SK-N-SH (cell line): ENCODE data around the gene BMPR1A. TPM values are rescaled to one million over a fixed set of nuclear protein-coding genes. Genes with fewer than 3 reads are reported as not detected.

ENCODE experiments used
- CTCF ChIA-PET: fragments of 300-600, 350-600 bp; formaldehyde crosslinking; extraction: SDS; loops from one replicate; lab custom pipeline; 2021; lab: Yijun Ruan, JAX
- POLR2A ChIA-PET: fragments of 350-600 bp; sonication (Branson Sonifier 250); formaldehyde crosslinking; extraction: SDS; loops from one replicate; lab custom pipeline; 2020; ENCODE audit warnings: antibody characterized with exemption, inconsistent platforms; lab: Yijun Ruan, JAX
- DNase-seq: peaks from one replicate; pipeline ENCODE4 v3.0.0; 2012
- H2AFZ ChIP-seq: fragments of 200-600 bp; sonication (generic); 2 replicates; pipeline ENCODE4 v1.8.1; 2016; ENCODE audit warnings: antibody characterized with exemption, mild to moderate bottlenecking, low read depth
- H3F3A ChIP-seq: fragments of 200-600 bp; sonication (generic); replicated peaks from 2 replicates; pipeline ENCODE3; 2016; ENCODE audit warnings: antibody characterized with exemption, mild to moderate bottlenecking; ENCODE audit not compliant: insufficient read depth
- H3K27ac ChIP-seq, 2 experiments: fragments of 200-500 bp in 1 of 2; fragments of 200-600 bp in 1 of 2; sonication (Bioruptor generic) in 1 of 2; sonication (generic), shearing (Covaris generic) in 1 of 2; 2 replicates each; pipeline versions ENCODE4 v1.5.1 to v1.6.1; 2014 to 2016; ENCODE audit warnings: low read depth in 2 of 2, inconsistent platforms in 1 of 2, low read length in 1 of 2, mild to moderate bottlenecking in 1 of 2, mixed read lengths in 1 of 2
- H3K27me3 ChIP-seq: fragments of 200-600 bp; sonication (generic), shearing (Covaris generic); 2 replicates; pipeline ENCODE4 v1.6.1; 2016; ENCODE audit warnings: mixed run types; ENCODE audit not compliant: insufficient read depth
- H3K36me3 ChIP-seq, 2 experiments: fragments of 200-500 bp in 1 of 2; fragments of 200-600 bp in 1 of 2; sonication (Bioruptor generic) in 1 of 2; sonication (generic) in 1 of 2; replicated peaks in 1 of 2; 2 replicates each; pipeline versions ENCODE3 to v1.5.1; 2014 to 2016; ENCODE audit warnings: low read length in 1 of 2, mild to moderate bottlenecking in 1 of 2; ENCODE audit not compliant: insufficient read depth in 2 of 2, control insufficient read depth in 1 of 2
- H3K4me1 ChIP-seq, 2 experiments: fragments of 200-500 bp in 1 of 2; fragments of 200-600 bp in 1 of 2; sonication (Bioruptor generic) in 1 of 2; sonication (generic), shearing (Covaris generic) in 1 of 2; 2 replicates each; pipeline versions ENCODE4 v1.5.1 to v1.6.1; 2014 to 2016; ENCODE audit warnings: low read depth in 1 of 2, low read length in 1 of 2, mixed run types in 1 of 2; ENCODE audit not compliant: insufficient read depth in 2 of 2, control insufficient read depth in 1 of 2
- H3K4me2 ChIP-seq: fragments of 200-600 bp; sonication (generic), shearing (Covaris generic); 2 replicates; pipeline ENCODE4 v1.6.1; 2017; ENCODE audit warnings: mixed run types
- H3K4me3 ChIP-seq, 2 experiments: fragments of 200-500 bp in 1 of 2; fragments of 200-600 bp in 1 of 2; sonication (Bioruptor generic) in 1 of 2; sonication (generic), shearing (Covaris generic) in 1 of 2; 2 replicates each; pipeline versions ENCODE4 v1.5.1 to v1.8.1; 2014 to 2016; ENCODE audit warnings: low read depth in 2 of 2, inconsistent platforms in 1 of 2, low read length in 1 of 2, mild to moderate bottlenecking in 1 of 2, mixed read lengths in 1 of 2, moderate library complexity in 1 of 2
- H3K79me2 ChIP-seq: fragments of 200-600 bp; sonication (generic); 2 replicates; pipeline ENCODE4 v1.8.1; 2017; ENCODE audit warnings: mild to moderate bottlenecking; ENCODE audit not compliant: insufficient read depth
- H3K9ac ChIP-seq: fragments of 200-600 bp; sonication (generic); 2 replicates; pipeline ENCODE4 v1.6.1; 2017; ENCODE audit warnings: mixed run types
- H3K9me2 ChIP-seq: fragments of 200-600 bp; sonication (generic); 2 replicates; pipeline ENCODE4 v1.6.1; 2017; ENCODE audit warnings: mixed run types
- H3K9me3 ChIP-seq: fragments of 200-600 bp; sonication (generic); 2 replicates; pipeline ENCODE4 v1.6.1; 2017; ENCODE audit warnings: mixed run types, mild to moderate bottlenecking, moderate library complexity
- H4K20me1 ChIP-seq: fragments of 200-600 bp; sonication (generic); 2 replicates; pipeline ENCODE4 v1.6.1; 2017; ENCODE audit warnings: mild to moderate bottlenecking, mixed run types; ENCODE audit not compliant: insufficient read depth
- CTCF ChIP-seq: fragments of 200-600 bp; sonication (generic); IDR thresholded peaks from 2 replicates; pipeline ENCODE4 v1.6.1; 2017; ENCODE audit warnings: antibody characterized with exemption, mild to moderate bottlenecking, moderate library complexity
- EZH2phosphoT487 ChIP-seq: fragments of 200-600 bp; sonication (generic); IDR thresholded peaks from 2 replicates; pipeline ENCODE4 v1.6.1; 2017; ENCODE audit warnings: low read depth, mixed run types, mild to moderate bottlenecking, antibody characterized with exemption, moderate library complexity, borderline replicate concordance
- GABPA ChIP-seq: IDR thresholded peaks from 2 replicates; pipeline ENCODE4 v1.4.0; 2012; ENCODE audit warnings: low read depth, mild to moderate bottlenecking
- IRF3 ChIP-seq: fragments of 150-350 bp; IDR thresholded peaks from 2 replicates; pipeline ENCODE4 v1.6.1; 2016; ENCODE audit warnings: mild to moderate bottlenecking, low read depth, low read length
- POLR2AphosphoS5 ChIP-seq: IDR thresholded peaks from 2 replicates; pipeline ENCODE4 v1.6.1; 2012; ENCODE audit warnings: low read depth, low read length
- RCOR1 ChIP-seq: fragments of 150-350 bp; IDR thresholded peaks from 2 replicates; pipeline ENCODE4 v1.6.1; 2017; ENCODE audit warnings: antibody characterized with exemption, low read length
- RFX5 ChIP-seq: IDR thresholded peaks from 2 replicates; pipeline ENCODE4 v1.6.1; 2012; ENCODE audit warnings: mild to moderate bottlenecking, improper control_type of control experiment, low read length
- SIN3A ChIP-seq: IDR thresholded peaks from 2 replicates; pipeline ENCODE4 v1.6.1; 2012; ENCODE audit warnings: low read depth, mild to moderate bottlenecking, low read length, moderate library complexity, borderline replicate concordance
- TCF12 ChIP-seq: IDR thresholded peaks from 2 replicates; pipeline ENCODE4 v1.4.0; 2012
- TEAD4 ChIP-seq: IDR thresholded peaks from 2 replicates; pipeline ENCODE4 v1.4.0; 2012; ENCODE audit warnings: mild to moderate bottlenecking, borderline replicate concordance; ENCODE audit not compliant: insufficient read depth
- whole genome bisulfite sequencing: methylation state at CpG from one replicate; pipeline ENCODE4 v1.1.6; 2017; ENCODE audit warnings: low lambda C conversion rate; 5-methylcytosine and 5-hydroxymethylcytosine counted together
- polyA plus RNA-seq, 3 experiments: library from polyadenylated mRNA; depleted of rRNA; stranded (reverse); fragments of >200 nt; gene quantifications; 2 replicates each; pipeline ENCODE4 v1.2.3, GENCODE V29; 2012

Gene BMPR1A
- polyA plus RNA-seq, 1 of the 3 experiments (the other 2 are of a cell fraction), result 12.7 TPM

GRCh38 chr10:86706977-86707376 is 49.4 kb upstream of the BMPR1A start:
- TF ChIP-seq RFX5 (no peak), IRF3 (no peak), TEAD4 (no peak), CTCF (no peak), RCOR1 (no peak), TCF12 (no peak), SIN3A (no peak)
- no peaks in the 10 kb centered on the region for H3K9me2 ChIP-seq
- H3K9me3 ChIP-seq, result no peaks in the 10 kb centered on the region
- POLR2A ChIA-PET, result interaction anchor here (2.0 kb wide), 1 partner anchor 49 kb away, joined by 6 read pairs; the partner anchor contains the start of gene BMPR1A
- no peak overlapping the region for H3K4me3 ChIP-seq
- no peaks in the 10 kb centered on the region for H3K79me2 ChIP-seq
- WGBS, result 67% methylated on average over 1 of the region's 1 CpG
- no peak for DNase-seq
- H3K27ac ChIP-seq, result no peak overlapping the region
- no peaks in the 10 kb centered on the region for H4K20me1 ChIP-seq
- no peak overlapping the region for H3K4me2 ChIP-seq
- CTCF ChIA-PET, result interaction anchor here (0.6 to 1.8 kb wide), 3 partner anchors 13 to 208 kb away, joined by 3 to 7 read pairs (median 7); no protein-coding TSS in a partner anchor
- no peak overlapping the region for H3K9ac ChIP-seq
- no peaks in the 10 kb centered on the region for H3K27me3 ChIP-seq
- H2AFZ ChIP-seq, result no peak overlapping the region
- H3K36me3 ChIP-seq, result no peaks in the 10 kb centered on the region
- H3F3A ChIP-seq, result peaks cover 7% of the 10 kb centered on the region
- H3K4me1 ChIP-seq, result peaks cover 5 to 6% of the 10 kb centered on the region in 2 experiments; a peak in 2 of 4 replicates

GRCh38 chr10:86707505-86707904 is 48.9 kb upstream of the BMPR1A start:
- H3F3A ChIP-seq, result peaks cover 10% of the 10 kb centered on the region
- ChIA-PET POLR2A (interaction anchor here (2.0 kb wide), 1 partner anchor 49 kb away, joined by 6 read pairs; the partner anchor contains the start of gene BMPR1A), CTCF (interaction anchor here (0.6 to 2.7 kb wide), 4 partner anchors 8 to 193 kb away, joined by 3 to 15 read pairs (median 7); no protein-coding TSS in a partner anchor)
- H3K4me3 ChIP-seq, result no peak overlapping the region
- no peak overlapping the region for H3K9ac ChIP-seq
- no peaks in the 10 kb centered on the region for H3K36me3 ChIP-seq
- H3K4me2 ChIP-seq, result no peak overlapping the region
- 67% methylated on average over 3 of the region's 4 CpGs for WGBS
- no peak overlapping the region for H2AFZ ChIP-seq
- no peak overlapping the region for H3K27ac ChIP-seq
- no peaks in the 10 kb centered on the region for H3K27me3 ChIP-seq
- peaks cover 10 to 11% of the 10 kb centered on the region in 2 experiments; a peak in 2 of 4 replicates for H3K4me1 ChIP-seq
- H3K9me2 ChIP-seq, result no peaks in the 10 kb centered on the region
- no peaks in the 10 kb centered on the region; the same call in 1 of the 2 replicates for H3K79me2 ChIP-seq
- no peaks in the 10 kb centered on the region for H4K20me1 ChIP-seq
- TF ChIP-seq EZH2phosphoT487 (no peak), POLR2AphosphoS5 (no peak), GABPA (no peak)
- H3K9me3 ChIP-seq, result no peaks in the 10 kb centered on the region
- DNase-seq, result no peak
